Spleen (tissue), 11 donors: ENCODE results near the gene TRIM26. TPM values are rescaled to one million over a fixed set of nuclear protein-coding genes. Genes with fewer than 3 reads are reported as not detected.

Source experiments
- DNase-seq: peaks from one replicate; pipeline ENCODE4 v3.0.0-alpha.2; 2020
- H3K27ac ChIP-seq, 8 donors: fragments of 200-600 bp; sonication (generic) in 7 of 8; 1 replicate in 4 of 8; 2 replicates in 4 of 8; pipeline versions ENCODE4 v1.5.0 to v1.8.0; 2016 to 2021; ENCODE audit warnings: inconsistent platforms in 4 of 8, mild to moderate bottlenecking in 4 of 8, moderate library complexity in 1 of 8
- H3K27me3 ChIP-seq, 7 donors: fragments of 200-600 bp; sonication (generic) in 6 of 7; replicated peaks in 1 of 7; 1 replicate in 4 of 7; 2 replicates in 3 of 7; pipeline versions ENCODE4 v1.5.0 to v1.8.0; 2016 to 2021; ENCODE audit warnings: inconsistent platforms in 3 of 7, mild to moderate bottlenecking in 1 of 7
- H3K36me3 ChIP-seq, 6 donors: fragments of 200-600 bp; sonication (generic) in 5 of 6; 1 replicate in 4 of 6; 2 replicates in 2 of 6; pipeline versions ENCODE4 v1.5.0 to v1.8.0; 2016 to 2021; ENCODE audit warnings: inconsistent platforms in 2 of 6
- H3K4me1 ChIP-seq, 6 donors: fragments of 200-600 bp; sonication (generic) in 5 of 6; 1 replicate in 3 of 6; 2 replicates in 3 of 6; pipeline versions ENCODE4 v1.5.0 to v1.8.0; 2016 to 2021; ENCODE audit warnings: inconsistent platforms in 3 of 6
- H3K4me3 ChIP-seq, 8 donors: fragments of 200-600 bp; sonication (generic) in 7 of 8; 1 replicate in 4 of 8; 2 replicates in 4 of 8; pipeline versions ENCODE4 v1.5.0 to v1.8.0; 2016 to 2021; ENCODE audit warnings: inconsistent platforms in 4 of 8, mild to moderate bottlenecking in 4 of 8, moderate library complexity in 2 of 8
- H3K9me3 ChIP-seq, 8 donors: fragments of 200-600 bp; sonication (generic) in 7 of 8; 1 replicate in 4 of 8; 2 replicates in 4 of 8; pipeline versions ENCODE4 v1.5.0 to v1.8.0; 2016 to 2021; ENCODE audit warnings: inconsistent platforms in 4 of 8
- CTCF ChIP-seq, 11 experiments: fragments of 200-600 bp in 7 of 11; fragments of 450-650 bp in 4 of 11; sonication (generic) in 4 of 11; IDR thresholded peaks in 8 of 11; conservative IDR thresholded peaks in 3 of 11; 1 replicate in 7 of 11; 2 replicates in 4 of 11; pipeline versions ENCODE4 v1.4.0 to v1.8.0; 2016 to 2021; ENCODE audit warnings: antibody characterized with exemption in 11 of 11, inconsistent platforms in 4 of 11, mild to moderate bottlenecking in 1 of 11
- POLR2A ChIP-seq, 3 donors: fragments of 450-650 bp; IDR thresholded peaks; one replicate each; pipeline ENCODE4 v1.5.1; 2017; ENCODE audit warnings: antibody characterized with exemption in 3 of 3, mild to moderate bottlenecking in 1 of 3
- POLR2AphosphoS5 ChIP-seq, 3 donors: sonication (generic); formaldehyde crosslinking; IDR thresholded peaks; one replicate each; pipeline ENCODE4 v1.5.1; 2017; ENCODE audit warnings: antibody characterized with exemption in 3 of 3
- WGBS, 5 donors: extraction: QIAGEN DNeasy Blood & Tissue Kit in 3 of 5; methylation state at CpG; one replicate each; pipeline versions ENCODE4 v1.1.5 to v1.1.7; 2013 to 2018; 5-methylcytosine and 5-hydroxymethylcytosine counted together
- intact Hi-C: fragments of 100-400 bp; cut with DNase I; formaldehyde crosslinking; loops from one replicate; pipeline ENCODE4 v1.15.0; 2023; ENCODE audit warnings: low total_unique reads
- polyA plus RNA-seq, 3 donors: library from polyadenylated mRNA; stranded (reverse); fragments of 200-250 nt; gene quantifications; one replicate each; pipeline ENCODE4 v1.2.1, GENCODE V29; 2013
- total RNA-seq, 7 donors: library from RNA; depleted of rRNA in 3 of 7; stranded (reverse); fragments of >200 nt in 3 of 7; fragmentation: NEBNext Ultra II Directional in 4 of 7; extraction: Animal tissue kit (Norgen Biotek cat#: 25700) in 4 of 7; gene quantifications; one replicate each; pipeline versions ENCODE4 v1.1.0 to v1.2.1, GENCODE V29; 2016 to 2021
- donor health status: healthy with polysubstance abuse.
- donor health status: DM: no; HTN: no; CAD: no; lungs with moderate emphysema.
- donor health status: DM: no; HTN: no; CAD: no.
- donor health status: Bipolar disorder and iron deficiency.
- donor health status: healthy.
- donor health status: DM: no; HTN: no; CAD: no.
- donor health status: DM: yes; HTN: yes; CAD: no.

The TRIM26 gene
- total and polyA plus RNA-seq, 10 donors: 22.6 to 64.3 (median 46.8) TPM

GRCh38 chr6:30184417-30185031 is 28.7 kb downstream of the TRIM26 start:
- H3K9me3 ChIP-seq: peaks cover 0 to 17% (median 8%) of the 10 kb centered on the region in 8 donors
- no peak overlapping the region for H3K4me3 ChIP-seq
- TF ChIP-seq POLR2A (IDR thresholded peaks at IDR 0.05): no peak
- no peak for TF ChIP-seq POLR2AphosphoS5 (IDR thresholded peaks at IDR 0.05)
- intact Hi-C loops: no loop called here
- H3K27ac ChIP-seq: no peak overlapping the region
- 70 to 97% (median 92%) methylated on average over 5 of the region's 5 CpGs for whole genome bisulfite sequencing, 5 donors
- H3K27me3 ChIP-seq: peaks cover 0 to 5% (median 0%) of the 10 kb centered on the region in 7 donors
- H3K4me1 ChIP-seq: no peaks in the 10 kb centered on the region
- DNase-seq: no peak
- peaks cover 0 to 54% (median 47%) of the 10 kb centered on the region in 6 donors for H3K36me3 ChIP-seq

- peaks cover 0 to 21% (median 13%) of the 10 kb centered on the region in 8 donors for H3K9me3 ChIP-seq
- TF ChIP-seq CTCF (IDR thresholded peaks at IDR 0.05 in 8 of 11, conservative IDR thresholded peaks at IDR 0.05 in 3 of 11) (no peak), POLR2A (IDR thresholded peaks at IDR 0.05) (no peak), POLR2AphosphoS5 (IDR thresholded peaks at IDR 0.05) (no peak)
- no peak overlapping the region for H3K27ac ChIP-seq
- H3K36me3 ChIP-seq: peaks cover 0 to 12% (median 8%) of the 10 kb centered on the region in 6 donors
- intact Hi-C loops: no loop called here
- DNase-seq: no peak
- peaks cover 0 to 32% (median 4%) of the 10 kb centered on the region in 7 donors for H3K27me3 ChIP-seq
- H3K4me1 ChIP-seq: no peaks in the 10 kb centered on the region
- 88 to 96% (median 93%) methylated on average over 1 of the region's 1 CpG for WGBS, 5 donors
- no peak overlapping the region for H3K4me3 ChIP-seq
These were observed 33.1 kb downstream of the TRIM26 start for GRCh38 chr6:30180145-30180544.

GRCh38 chr6:30178837-30179236 is 34.4 kb downstream of the TRIM26 start:
- Histone ChIP-seq H3K36me3 (no peaks in the 10 kb centered on the region), H3K27ac (no peak overlapping the region), H3K4me3 (no peak overlapping the region), H3K4me1 (no peaks in the 10 kb centered on the region), H3K9me3 (peaks cover 0 to 21% (median 13%) of the 10 kb centered on the region in 8 donors), H3K27me3 (peaks cover 0 to 40% (median 5%) of the 10 kb centered on the region in 7 donors)
- TF ChIP-seq CTCF (IDR thresholded peaks at IDR 0.05 in 8 of 11, conservative IDR thresholded peaks at IDR 0.05 in 3 of 11): no peak
- TF ChIP-seq POLR2A (IDR thresholded peaks at IDR 0.05): no peak
- TF ChIP-seq POLR2AphosphoS5 (IDR thresholded peaks at IDR 0.05): no peak
- WGBS, 5 donors: 0 to 98% (median 93%) methylated on average over 1 of the region's 1 CpG
- intact Hi-C loops: no loop called here
- no peak for DNase-seq

- 85 to 100% (median 89%) methylated on average over 2 of the region's 2 CpGs for WGBS, 5 donors
- DNase-seq: no peak
- TF ChIP-seq POLR2AphosphoS5 (IDR thresholded peaks at IDR 0.05) (no peak), CTCF (IDR thresholded peaks at IDR 0.05 in 8 of 11, conservative IDR thresholded peaks at IDR 0.05 in 3 of 11) (no peak), POLR2A (IDR thresholded peaks at IDR 0.05) (no peak)
- Histone ChIP-seq H3K27ac (no peak overlapping the region), H3K36me3 (no peaks in the 10 kb centered on the region), H3K4me1 (peaks cover 6 to 15% (median 11%) of the 10 kb centered on the region in 6 donors), H3K4me3 (no peak overlapping the region), H3K9me3 (peaks cover 0 to 19% (median 13%) of the 10 kb centered on the region in 8 donors), H3K27me3 (peaks cover 0 to 71% (median 27%) of the 10 kb centered on the region in 7 donors)
- intact Hi-C loops: no loop called here
These were observed 37.4 kb downstream of the TRIM26 start for GRCh38 chr6:30175765-30176164.
